Activated naive CD4-positive, alpha-beta T cell treated with anti-CD3 and anti-CD28 coated beads, Interleukin-2, amount 10 ng/mL, durations not matched to agents 7 days and 5 days (primary cell): Measurements from ENCODE around the gene RASL11A.
"Not testable (repeated sequence)": the region's sequence is repeated elsewhere in the genome, so short reads cannot be mapped to it uniquely, and the experiment has no call there.

Experiments
- CTCF ChIA-PET: fragments of 350-600 bp; sonication (Branson Sonifier 250); formaldehyde crosslinking; loops from one replicate; lab custom pipeline; 2021; ENCODE audit warnings: antibody characterized with exemption; lab: Charles Lee
- DNase-seq: peaks from one replicate; pipeline ENCODE4 v3.0.0-alpha.2; 2020
- H3K27ac Mint-ChIP-seq: one replicate; pipeline ENCODE4 v1.8.0; 2021; ENCODE audit warnings: mild to moderate bottlenecking, moderate library complexity, mixed read lengths
- H3K27me3 Mint-ChIP-seq: one replicate; pipeline ENCODE4 v1.8.0; 2021; ENCODE audit warnings: mild to moderate bottlenecking, mixed read lengths
- H3K36me3 Mint-ChIP-seq: one replicate; pipeline ENCODE4 v1.8.0; 2021; ENCODE audit warnings: mixed read lengths
- H3K4me1 Mint-ChIP-seq: one replicate; pipeline ENCODE4 v1.8.0; 2021; ENCODE audit warnings: mixed read lengths
- H3K4me3 Mint-ChIP-seq: one replicate; pipeline ENCODE4 v1.8.0; 2021; ENCODE audit warnings: mild to moderate bottlenecking, moderate library complexity, mixed read lengths
- H3K9me3 Mint-ChIP-seq: one replicate; pipeline ENCODE4 v1.8.0; 2021; ENCODE audit warnings: mixed read lengths

RASL11A gene

DNA sequence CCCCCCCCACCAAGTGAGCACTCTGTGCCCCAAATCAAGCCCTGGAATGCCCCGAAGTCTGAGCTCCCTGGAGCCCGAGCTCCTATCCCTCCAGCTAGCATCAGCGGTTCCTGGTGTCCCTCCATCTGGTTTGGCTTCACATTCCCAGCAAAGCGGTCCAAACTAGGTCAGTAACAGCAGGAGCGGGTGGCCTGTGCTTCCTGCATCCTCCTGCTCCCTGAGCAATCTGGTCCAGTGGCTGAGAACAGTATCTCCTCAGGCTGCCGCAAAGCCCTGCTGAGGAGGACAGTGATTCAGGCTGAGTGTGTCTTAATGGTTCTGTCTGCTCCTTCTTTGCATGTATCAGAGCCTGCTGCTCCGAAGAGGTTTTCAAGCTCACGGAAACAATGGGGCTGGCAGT lies 25.9 kb downstream of the RASL11A start:
- Mint-ChIP-seq H3K36me3 (no peaks in the 10 kb centered on the region), H3K27ac (no peak overlapping the region), H3K27me3 (peaks cover 4% of the 10 kb centered on the region), H3K9me3 (no peaks in the 10 kb centered on the region), H3K4me1 (peaks cover 23% of the 10 kb centered on the region), H3K4me3 (no peak overlapping the region)
- CTCF ChIA-PET, result interaction anchor here (1.1 kb wide), 1 partner anchor 35 kb away, joined by 3 read pairs; no protein-coding TSS in a partner anchor
- DNase-seq, result no peak

DNA sequence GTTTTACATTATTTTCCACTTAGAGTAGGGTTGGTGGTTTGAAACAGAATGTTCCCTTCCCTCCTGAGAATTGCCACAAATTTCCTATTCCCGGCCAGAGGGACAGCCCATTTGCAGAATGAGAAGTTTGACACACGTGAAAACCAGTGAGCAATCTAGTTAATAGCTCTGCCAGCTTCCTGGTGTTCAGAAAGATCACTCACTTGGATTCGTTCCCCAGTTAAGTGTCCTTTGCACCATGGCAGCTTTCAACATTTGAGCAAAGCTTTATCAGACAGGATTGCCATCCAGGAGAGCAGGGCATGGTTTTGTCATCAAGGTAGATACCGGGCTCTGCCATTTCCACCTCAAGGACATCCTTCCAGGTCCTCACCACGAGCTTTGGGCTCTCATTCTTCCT lies 28.2 kb downstream of the RASL11A start:
- no peak for DNase-seq
- CTCF ChIA-PET, result no interaction called here
- peaks cover 22% of the 10 kb centered on the region for H3K4me1 Mint-ChIP-seq
- H3K27me3 Mint-ChIP-seq, result peaks cover 4% of the 10 kb centered on the region
- peaks cover 5% of the 10 kb centered on the region for H3K9me3 Mint-ChIP-seq
- H3K27ac Mint-ChIP-seq, result no peak overlapping the region
- no peak overlapping the region for H3K4me3 Mint-ChIP-seq
- H3K36me3 Mint-ChIP-seq, result no peaks in the 10 kb centered on the region

DNA sequence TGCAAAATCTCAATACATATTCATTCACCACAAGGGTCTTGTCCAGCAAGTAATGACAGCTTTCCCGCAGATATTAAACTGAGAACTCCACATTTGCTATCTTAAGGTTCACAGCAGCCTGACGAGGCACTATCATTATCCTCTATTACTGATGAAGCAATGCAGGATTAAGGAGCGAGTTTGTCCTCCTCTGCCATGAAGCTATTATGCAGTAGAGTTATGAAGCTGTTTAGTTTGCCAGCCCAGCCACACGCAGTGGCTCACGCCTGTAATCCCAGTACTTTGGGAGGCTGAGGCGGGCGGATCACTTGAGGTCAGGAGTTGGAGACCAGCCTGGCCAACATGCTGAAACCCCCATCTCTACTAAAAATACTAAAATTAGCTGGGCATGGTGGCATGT lies 29.8 kb downstream of the RASL11A start:
- H3K27ac Mint-ChIP-seq, H3K27me3 Mint-ChIP-seq, H3K9me3 Mint-ChIP-seq, CTCF ChIA-PET, H3K4me3 Mint-ChIP-seq, H3K36me3 Mint-ChIP-seq, DNase-seq: not testable (repeated sequence)
- peaks cover 11% of the 10 kb centered on the region for H3K4me1 Mint-ChIP-seq

DNA sequence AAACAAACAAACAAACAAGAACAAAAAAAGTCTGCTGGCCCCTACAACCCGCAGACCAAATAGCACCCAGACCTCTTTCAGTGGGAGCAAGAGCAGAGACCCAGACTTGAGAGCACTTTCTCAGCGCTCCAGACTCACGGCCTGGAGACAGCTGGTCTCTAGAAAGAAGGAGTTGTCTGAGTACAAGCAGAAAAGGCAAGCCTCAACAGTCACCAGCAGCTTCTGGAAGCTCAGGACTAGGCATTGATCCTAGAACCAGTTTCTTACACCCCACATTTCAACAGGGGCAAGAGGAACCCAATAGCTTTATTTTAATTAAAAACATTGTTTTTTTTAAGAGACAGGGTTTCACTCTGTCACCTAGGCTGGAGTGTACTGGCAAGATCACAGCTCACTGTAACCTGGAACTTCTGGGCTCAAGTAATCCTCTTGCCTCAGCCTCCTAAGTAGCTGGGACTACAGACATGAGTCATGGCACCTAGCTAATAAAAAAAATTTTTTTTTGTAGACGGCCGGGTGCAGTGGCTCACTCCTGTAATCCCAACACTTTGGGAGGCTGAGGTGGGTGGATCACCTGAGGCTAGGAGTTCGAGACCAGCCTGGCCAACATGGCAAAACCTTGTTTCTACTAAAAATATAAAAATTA lies 30.4 kb downstream of the RASL11A start:
- Mint-ChIP-seq H3K27ac (no peak overlapping the region), H3K36me3 (no peaks in the 10 kb centered on the region), H3K4me3 (no peak overlapping the region), H3K4me1 (peaks cover 14% of the 10 kb centered on the region), H3K9me3 (peaks cover 5% of the 10 kb centered on the region), H3K27me3 (peaks cover 4% of the 10 kb centered on the region)
- CTCF ChIA-PET, result no interaction called here
- no peak for DNase-seq

DNA sequence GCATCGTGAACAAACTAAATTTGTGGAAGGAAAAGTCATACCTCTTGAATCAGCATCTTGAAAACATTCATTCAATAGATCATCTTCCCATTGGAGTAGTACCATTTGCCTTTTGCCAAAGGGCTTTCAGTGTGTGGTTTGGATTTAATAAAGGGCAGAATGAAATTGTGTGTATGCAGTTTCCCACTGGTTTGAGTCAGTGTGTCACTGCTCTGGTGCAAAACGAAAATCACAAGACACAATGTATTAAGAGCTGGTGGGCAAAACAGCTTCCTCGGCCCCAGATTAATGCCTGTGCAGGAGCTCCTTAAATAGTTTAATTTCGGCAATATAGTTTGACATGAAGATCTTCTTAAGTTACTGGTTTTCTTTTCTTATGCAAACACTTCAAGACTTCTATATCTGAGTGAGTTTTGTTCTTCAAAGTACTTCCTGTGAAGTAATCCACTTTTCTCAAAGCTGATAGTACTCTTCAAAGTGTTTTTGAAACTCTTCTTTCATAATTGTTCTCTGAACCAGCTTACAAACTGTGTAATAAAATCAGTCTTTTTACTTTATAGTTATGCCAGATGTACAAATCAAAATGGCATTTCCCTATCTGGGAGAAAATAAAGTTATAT lies 32.1 kb downstream of the RASL11A start:
- H3K4me3 Mint-ChIP-seq, result no peak overlapping the region
- CTCF ChIA-PET, result no interaction called here
- no peak for DNase-seq
- peak overlapping the region; percentile 4 for H3K27ac Mint-ChIP-seq
- no peaks in the 10 kb centered on the region for H3K36me3 Mint-ChIP-seq
- H3K4me1 Mint-ChIP-seq, result peaks cover 21% of the 10 kb centered on the region
- peaks cover 5% of the 10 kb centered on the region for H3K9me3 Mint-ChIP-seq
- H3K27me3 Mint-ChIP-seq, result peaks cover 4% of the 10 kb centered on the region

DNA sequence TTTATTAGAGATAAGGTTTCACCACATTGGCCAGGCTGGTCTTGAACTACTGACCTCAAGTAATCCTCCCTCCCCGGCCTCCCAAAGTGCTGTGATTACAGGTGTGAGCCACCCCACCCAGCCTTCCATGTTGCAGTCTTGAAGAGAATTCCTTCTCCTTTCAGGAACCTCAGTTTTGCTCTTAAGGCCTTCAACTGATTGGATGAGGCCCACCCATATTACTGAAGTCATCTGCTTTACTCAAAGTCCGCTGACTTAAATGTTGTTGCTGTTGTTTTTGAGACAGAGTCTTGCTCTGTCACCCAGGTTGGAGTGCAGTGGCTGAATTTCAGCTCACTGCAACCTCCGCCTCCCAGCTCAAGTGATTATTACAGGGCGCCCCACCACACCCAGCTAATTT lies 33.5 kb downstream of the RASL11A start:
- no peak for DNase-seq
- H3K36me3 Mint-ChIP-seq, result no peaks in the 10 kb centered on the region
- no peaks in the 10 kb centered on the region for H3K27me3 Mint-ChIP-seq
- H3K4me1 Mint-ChIP-seq, result peaks cover 26% of the 10 kb centered on the region
- no peak overlapping the region for H3K27ac Mint-ChIP-seq
- CTCF ChIA-PET, result no interaction called here
- H3K9me3 Mint-ChIP-seq, result peaks cover 5% of the 10 kb centered on the region
- H3K4me3 Mint-ChIP-seq, result no peak overlapping the region

DNA sequence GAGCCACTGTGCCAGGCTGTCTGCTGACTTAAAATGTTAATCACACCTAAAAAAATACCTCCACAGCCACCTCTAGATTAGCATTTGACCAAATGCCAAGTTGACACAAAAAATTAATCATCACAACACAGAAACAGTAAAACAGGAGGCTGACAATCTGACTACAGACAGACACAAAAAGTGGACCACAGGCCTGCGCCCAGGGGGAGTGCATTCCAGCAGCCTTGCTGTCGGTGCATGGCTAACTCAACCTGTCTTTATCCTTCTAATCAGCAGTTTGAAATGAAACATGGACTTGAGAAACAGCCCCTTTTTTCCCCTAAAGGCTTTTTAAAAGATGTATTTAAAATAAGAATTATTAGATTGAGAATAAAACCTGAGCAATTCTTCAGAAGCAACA lies 34.0 kb downstream of the RASL11A start:
- Mint-ChIP-seq H3K27me3 (no peaks in the 10 kb centered on the region), H3K36me3 (no peaks in the 10 kb centered on the region), H3K9me3 (peaks cover 5% of the 10 kb centered on the region), H3K27ac (no peak overlapping the region), H3K4me3 (no peak overlapping the region), H3K4me1 (peaks cover 28% of the 10 kb centered on the region)
- CTCF ChIA-PET, result no interaction called here
- no peak for DNase-seq

DNA sequence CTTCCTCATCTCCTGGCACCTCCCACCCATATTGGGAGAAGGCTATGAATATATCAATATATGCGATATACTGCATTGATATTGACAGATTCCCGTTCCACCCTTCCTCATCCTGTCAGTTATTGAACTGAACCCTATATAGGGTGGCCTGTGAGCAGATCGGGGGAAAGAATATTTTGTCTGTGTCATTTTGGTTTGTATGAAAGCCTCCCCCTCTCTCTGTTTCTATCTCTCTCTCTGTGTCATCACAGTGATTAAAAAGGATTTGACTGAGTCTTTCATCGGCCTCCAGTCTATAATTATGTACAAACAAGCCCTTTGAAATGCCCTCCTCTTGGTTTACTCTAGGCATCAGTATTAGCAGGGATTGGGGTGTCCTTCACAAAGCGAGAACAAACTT lies 35.7 kb downstream of the RASL11A start:
- H3K36me3 Mint-ChIP-seq, result no peaks in the 10 kb centered on the region
- H3K27ac Mint-ChIP-seq, result no peak overlapping the region
- peaks cover 28% of the 10 kb centered on the region for H3K4me1 Mint-ChIP-seq
- peaks cover 5% of the 10 kb centered on the region for H3K9me3 Mint-ChIP-seq
- DNase-seq, result no peak
- CTCF ChIA-PET, result no interaction called here
- no peaks in the 10 kb centered on the region for H3K27me3 Mint-ChIP-seq
- no peak overlapping the region for H3K4me3 Mint-ChIP-seq

DNA sequence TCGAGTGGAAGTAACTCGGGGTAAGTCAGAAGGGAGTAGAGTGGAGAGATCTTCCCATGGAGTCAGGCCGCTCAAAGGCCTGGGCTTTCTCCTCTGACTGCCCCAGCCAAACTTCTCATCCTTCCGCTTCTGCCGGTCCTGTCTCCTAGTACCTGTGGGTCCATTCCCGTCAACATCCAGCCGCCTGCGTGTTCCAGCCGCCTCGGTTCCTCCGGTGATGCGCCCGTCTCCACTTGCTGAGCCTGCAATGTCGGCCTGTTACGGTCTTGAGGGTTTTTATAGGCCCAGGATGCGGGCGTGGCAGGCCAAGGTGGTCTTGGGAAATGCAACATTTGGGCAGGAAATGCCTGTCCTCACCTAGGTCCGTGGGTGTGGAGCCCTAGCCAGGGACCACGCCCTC lies 38.3 kb downstream of the RASL11A start:
- Mint-ChIP-seq H3K9me3 (no peaks in the 10 kb centered on the region), H3K36me3 (no peaks in the 10 kb centered on the region), H3K4me3 (no peak overlapping the region), H3K4me1 (peaks cover 18% of the 10 kb centered on the region), H3K27me3 (peaks cover 8% of the 10 kb centered on the region), H3K27ac (no peak overlapping the region)
- no peak for DNase-seq
- CTCF ChIA-PET, result no interaction called here

DNA sequence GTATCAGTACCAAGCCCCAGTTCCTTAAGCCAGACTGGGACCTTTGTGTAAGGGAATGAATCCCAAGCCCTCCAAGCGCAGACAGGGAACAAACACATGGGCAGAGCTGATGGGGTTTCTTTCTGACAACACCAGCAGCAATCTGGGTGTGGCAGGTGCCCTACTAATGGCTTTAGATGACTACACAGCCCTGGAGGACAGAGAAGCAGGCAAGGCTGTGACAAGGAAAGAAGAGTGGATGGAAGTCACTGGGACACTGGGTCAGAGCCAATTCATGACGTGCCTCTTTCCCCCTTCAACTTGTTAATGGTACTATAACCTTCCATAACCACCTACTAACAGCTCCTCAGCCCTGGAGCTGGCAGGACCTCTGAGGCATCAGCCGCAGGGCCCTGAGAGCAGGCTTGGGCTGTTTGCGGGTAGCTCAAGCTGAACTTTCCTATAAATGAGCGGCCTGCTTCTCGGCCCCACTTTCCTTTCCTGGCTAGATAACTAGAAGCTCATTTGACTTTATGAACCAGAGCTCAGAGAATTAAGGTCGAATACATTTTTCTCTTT lies 38.9 kb downstream of the RASL11A start:
- Mint-ChIP-seq H3K36me3 (no peaks in the 10 kb centered on the region), H3K27ac (no peak overlapping the region), H3K4me3 (no peak overlapping the region), H3K4me1 (peaks cover 18% of the 10 kb centered on the region), H3K9me3 (no peaks in the 10 kb centered on the region), H3K27me3 (peaks cover 8% of the 10 kb centered on the region)
- DNase-seq, result no peak
- CTCF ChIA-PET, result no interaction called here

DNA sequence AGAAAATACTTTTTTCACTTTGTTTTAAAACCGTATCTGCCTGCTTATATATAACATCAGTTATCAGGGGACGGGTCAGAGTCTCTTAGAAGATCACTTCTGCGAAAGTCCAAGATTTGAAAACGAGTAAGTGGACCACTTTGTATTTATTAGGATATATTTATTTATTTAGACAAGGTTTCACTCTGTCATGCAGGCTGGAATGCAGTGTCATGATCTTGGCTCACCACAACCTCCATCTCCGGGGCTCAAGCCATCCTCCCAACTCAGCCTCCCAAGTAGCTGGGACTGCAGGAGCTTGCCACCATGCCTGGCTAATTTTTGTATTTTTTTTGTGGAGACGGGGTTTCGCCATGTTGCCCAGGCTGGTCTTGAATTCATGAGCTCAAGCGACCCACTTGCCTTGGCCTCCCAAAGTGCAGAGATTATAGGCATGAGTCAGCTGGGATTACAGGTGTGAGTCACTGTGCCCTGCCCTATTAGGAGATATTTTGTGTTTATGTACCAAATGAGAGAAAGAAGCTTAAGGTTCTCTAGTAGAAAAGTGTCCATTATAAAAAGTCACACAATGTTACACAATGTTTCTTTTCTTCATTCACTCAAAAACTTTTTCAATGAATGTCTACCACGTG lies 39.5 kb downstream of the RASL11A start:
- CTCF ChIA-PET, result interaction anchor here (0.8 kb wide), 1 partner anchor 49 kb away, joined by 4 read pairs; no protein-coding TSS in a partner anchor
- Mint-ChIP-seq H3K27ac (no peak overlapping the region), H3K36me3 (no peaks in the 10 kb centered on the region), H3K4me1 (peaks cover 18% of the 10 kb centered on the region), H3K9me3 (no peaks in the 10 kb centered on the region), H3K27me3 (peaks cover 8% of the 10 kb centered on the region), H3K4me3 (no peak overlapping the region)
- no peak for DNase-seq

DNA sequence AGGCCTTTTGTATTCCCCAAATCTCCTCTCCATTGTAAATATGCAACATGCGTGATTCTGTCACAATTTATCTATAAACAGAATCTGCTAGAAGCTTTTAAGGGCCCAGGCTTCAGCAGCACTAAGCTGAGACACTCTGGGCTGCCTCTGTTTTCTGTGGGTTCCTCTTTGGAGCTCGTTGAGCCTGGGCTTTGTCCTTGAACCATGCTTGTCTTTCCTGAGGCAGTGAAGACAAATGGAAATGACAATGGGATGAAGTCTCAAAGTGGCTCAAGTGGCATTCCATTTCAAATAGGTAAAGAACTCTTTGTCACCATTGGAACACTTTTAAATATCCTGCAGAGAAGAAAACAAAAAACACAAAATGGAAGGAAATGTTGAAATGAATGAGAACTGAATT lies 40.3 kb downstream of the RASL11A start:
- DNase-seq, result no peak
- Mint-ChIP-seq H3K4me3 (no peak overlapping the region), H3K4me1 (peaks cover 16% of the 10 kb centered on the region), H3K36me3 (no peaks in the 10 kb centered on the region), H3K27me3 (peaks cover 8% of the 10 kb centered on the region), H3K27ac (no peak overlapping the region), H3K9me3 (no peaks in the 10 kb centered on the region)
- CTCF ChIA-PET, result interaction anchor here (0.8 kb wide), 1 partner anchor 48 kb away, joined by 4 read pairs; no protein-coding TSS in a partner anchor

DNA sequence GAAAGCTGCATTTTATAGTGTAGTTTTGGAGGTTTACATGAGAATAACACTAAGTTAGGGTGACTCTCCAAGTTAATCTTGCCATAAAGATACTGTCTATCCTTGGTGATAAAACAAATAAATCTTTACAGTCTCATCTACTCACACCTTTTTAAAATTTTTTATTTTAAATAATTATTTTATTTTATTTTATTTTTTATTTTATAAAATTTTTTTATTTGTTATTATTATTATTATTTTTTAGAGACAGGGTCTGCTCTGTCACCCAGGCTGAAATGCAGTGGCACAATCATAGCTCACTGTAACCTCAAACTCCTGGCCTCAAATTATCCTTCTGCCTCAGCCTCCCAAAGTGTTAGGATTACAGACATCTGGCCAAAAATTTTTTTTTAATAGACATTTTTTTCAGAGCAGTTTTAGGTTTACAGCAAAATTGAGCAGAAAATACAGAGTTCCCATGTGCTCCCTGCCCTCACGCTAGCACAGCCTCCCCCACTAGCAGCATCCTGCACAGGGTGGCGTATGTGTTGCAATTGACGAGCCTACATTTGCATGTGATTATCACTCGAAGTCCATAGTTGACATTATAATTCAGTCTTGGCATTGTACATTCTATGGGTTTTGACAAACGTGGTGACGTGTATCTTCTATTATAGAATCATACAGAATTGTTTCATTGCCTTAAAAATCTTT lies 41.0 kb downstream of the RASL11A start:
- H3K4me1 Mint-ChIP-seq, result peaks cover 9% of the 10 kb centered on the region
- no peaks in the 10 kb centered on the region for H3K36me3 Mint-ChIP-seq
- DNase-seq, result no peak
- no peak overlapping the region for H3K4me3 Mint-ChIP-seq
- peaks cover 11% of the 10 kb centered on the region for H3K27me3 Mint-ChIP-seq
- CTCF ChIA-PET, result no interaction called here
- no peak overlapping the region for H3K27ac Mint-ChIP-seq
- no peaks in the 10 kb centered on the region for H3K9me3 Mint-ChIP-seq

DNA sequence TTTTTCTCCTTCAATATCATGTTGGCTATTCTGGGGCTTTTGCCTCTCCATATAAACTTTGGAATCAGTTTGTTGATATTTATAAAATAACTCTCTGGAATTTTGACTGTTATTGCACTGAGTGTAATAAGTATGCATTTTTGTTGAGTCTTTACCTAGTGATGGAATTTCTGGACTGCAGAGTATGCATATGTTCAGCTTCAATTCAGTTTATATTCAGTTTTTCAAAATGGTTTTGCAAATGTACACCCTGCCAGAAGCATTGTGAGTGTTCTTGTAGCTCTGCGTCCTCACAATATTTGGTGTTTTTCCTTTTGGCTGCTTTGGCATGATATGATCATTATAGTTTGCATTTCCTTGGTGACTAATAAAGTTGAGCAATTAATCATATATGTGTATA lies 43.1 kb downstream of the RASL11A start:
- Mint-ChIP-seq H3K36me3 (no peaks in the 10 kb centered on the region), H3K4me1 (peaks cover 5% of the 10 kb centered on the region), H3K9me3 (no peaks in the 10 kb centered on the region), H3K4me3 (no peak overlapping the region), H3K27me3 (peaks cover 13% of the 10 kb centered on the region), H3K27ac (no peak overlapping the region)
- CTCF ChIA-PET, result interaction anchor here (0.9 kb wide), 1 partner anchor 17 kb away, joined by 3 read pairs; no protein-coding TSS in a partner anchor
- no peak for DNase-seq
